Measurements from ENCODE around the gene UNC79.
"Not testable (repeated sequence)": the region's sequence is repeated elsewhere in the genome, so short reads cannot be mapped to it uniquely, and the experiment has no call there.

Gene UNC79

GRCh38 chr14:93490001-93490400 is 59.3 kb downstream of the UNC79 start:
- H3K27ac ChIP-seq (ENCODE audit: insufficient read depth, low read depth, low read length, poor library complexity, severe bottlenecking) = no peak overlapping the region
- no peaks in the 10 kb centered on the region for H3K27me3 ChIP-seq (ENCODE audit: control insufficient read depth, insufficient read depth, low read length, poor library complexity, severe bottlenecking)
- H3K4me1 ChIP-seq (ENCODE audit: control insufficient read depth, insufficient read depth, low read length) = no peaks in the 10 kb centered on the region
- H3K4me3 ChIP-seq (ENCODE audit: insufficient read depth, low read depth, low read length) = no peak overlapping the region
- no peaks in the 10 kb centered on the region for H3K36me3 ChIP-seq (ENCODE audit: control insufficient read depth, insufficient read depth, low read length)
- no peaks in the 10 kb centered on the region for H3K9me3 ChIP-seq (ENCODE audit: control insufficient read depth, low read length)
- WGBS, 2 experiments = 91 to 95% methylated on average over 1 of the region's 1 CpG

DNA sequence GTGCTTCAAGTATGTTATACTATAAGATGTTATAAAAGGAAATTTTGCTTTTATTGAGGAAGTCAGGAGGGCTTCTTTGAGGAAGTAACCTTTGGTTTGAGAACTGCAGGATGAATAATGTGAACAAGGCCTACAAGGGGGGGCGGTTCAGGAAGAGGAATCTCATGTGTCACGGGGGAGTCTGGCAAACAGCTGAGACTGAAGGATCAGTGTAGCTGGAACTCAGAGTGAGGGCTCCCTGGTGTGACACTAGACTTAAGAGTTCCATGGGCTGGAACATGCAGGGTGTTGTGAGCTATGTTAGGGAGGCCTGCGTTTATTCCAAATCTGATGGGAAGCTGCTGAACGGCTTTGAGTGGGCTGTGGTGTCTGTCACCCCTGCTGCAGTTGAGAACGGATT is 62.3 kb downstream of the UNC79 start:
- no peak overlapping the region for H3K27ac ChIP-seq (ENCODE audit: insufficient read depth, low read depth, low read length, poor library complexity, severe bottlenecking)
- WGBS, 2 experiments = 85 to 88% methylated on average over 5 of the region's 5 CpGs
- no peaks in the 10 kb centered on the region for H3K36me3 ChIP-seq (ENCODE audit: control insufficient read depth, insufficient read depth, low read length)
- H3K4me1 ChIP-seq (ENCODE audit: control insufficient read depth, insufficient read depth, low read length) = no peaks in the 10 kb centered on the region
- H3K27me3 ChIP-seq (ENCODE audit: control insufficient read depth, insufficient read depth, low read length, poor library complexity, severe bottlenecking) = no peaks in the 10 kb centered on the region
- no peaks in the 10 kb centered on the region for H3K9me3 ChIP-seq (ENCODE audit: control insufficient read depth, low read length)
- no peak overlapping the region for H3K4me3 ChIP-seq (ENCODE audit: insufficient read depth, low read depth, low read length)

DNA sequence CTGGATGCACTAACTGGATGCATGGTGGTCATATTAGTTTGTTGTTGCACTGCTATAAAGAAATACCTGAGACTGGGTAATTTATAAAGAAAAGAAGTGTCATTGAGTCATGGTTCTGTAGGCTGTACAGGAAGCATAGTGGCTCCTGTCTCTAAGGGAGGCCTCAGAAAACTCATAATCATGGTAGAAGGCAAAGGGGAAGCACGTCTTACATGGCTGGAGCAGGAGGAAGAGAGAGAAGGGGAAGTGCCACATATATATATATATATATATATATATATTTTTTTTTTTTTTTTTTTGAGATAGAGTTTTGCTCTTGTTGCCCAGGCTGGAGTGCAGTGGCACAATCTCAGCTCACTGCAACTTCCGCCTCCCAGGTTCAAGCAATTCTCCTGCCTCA is 62.9 kb downstream of the UNC79 start:
- not testable (repeated sequence) for H3K4me3 ChIP-seq (ENCODE audit: insufficient read depth, low read depth, low read length); H3K36me3 ChIP-seq (ENCODE audit: control insufficient read depth, insufficient read depth, low read length); H3K4me1 ChIP-seq (ENCODE audit: control insufficient read depth, insufficient read depth, low read length); H3K27ac ChIP-seq (ENCODE audit: insufficient read depth, low read depth, low read length, poor library complexity, severe bottlenecking); H3K27me3 ChIP-seq (ENCODE audit: control insufficient read depth, insufficient read depth, low read length, poor library complexity, severe bottlenecking); H3K9me3 ChIP-seq (ENCODE audit: control insufficient read depth, low read length)
- 80% methylated on average over 1 of the region's 2 CpGs for WGBS, 2 experiments

DNA sequence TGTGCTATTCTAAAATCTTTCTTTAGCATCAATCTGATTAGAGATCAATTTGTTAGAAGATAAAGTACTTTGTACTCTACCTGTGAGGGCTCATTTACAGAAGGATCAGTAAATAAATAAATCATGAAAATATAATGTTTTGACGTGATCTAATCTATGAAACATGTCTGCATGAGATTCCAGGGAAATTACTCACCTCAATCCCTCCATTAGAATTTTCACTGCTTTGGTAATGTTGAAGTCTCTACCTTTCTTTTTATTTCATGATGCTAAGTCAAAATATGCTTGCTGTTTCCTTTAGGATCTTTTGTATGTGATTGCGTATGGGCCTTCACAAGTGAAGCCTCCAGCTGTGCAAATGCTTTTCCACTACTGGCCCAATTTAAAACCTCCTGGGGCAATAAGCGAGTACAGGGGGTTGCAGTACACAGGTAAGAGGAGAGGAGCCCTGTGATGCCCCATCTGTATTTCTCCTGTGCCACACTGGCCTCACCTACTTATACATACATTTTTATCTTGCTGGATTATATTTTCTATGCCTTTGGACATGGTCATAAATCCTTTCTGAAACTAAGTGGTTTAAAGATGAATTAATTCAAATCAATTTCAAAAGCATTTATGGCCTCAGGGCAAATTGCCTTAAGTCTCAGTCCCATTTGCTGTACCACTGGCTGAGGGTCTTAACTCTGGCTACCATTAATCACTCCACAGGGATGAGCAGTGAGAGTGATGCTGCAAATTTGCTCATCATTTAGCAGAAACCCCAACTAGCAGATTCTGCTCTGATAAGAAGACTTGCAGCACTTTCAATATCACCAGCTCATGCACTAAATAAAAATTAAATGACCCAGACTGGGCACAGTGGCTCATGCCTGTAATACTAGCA is 66.4 kb downstream of the UNC79 start:
- Histone ChIP-seq H3K9me3 (ENCODE audit: control insufficient read depth, low read length) (no peaks in the 10 kb centered on the region), H3K4me3 (ENCODE audit: insufficient read depth, low read depth, low read length) (no peak overlapping the region), H3K36me3 (ENCODE audit: control insufficient read depth, insufficient read depth, low read length) (no peaks in the 10 kb centered on the region), H3K27me3 (ENCODE audit: control insufficient read depth, insufficient read depth, low read length, poor library complexity, severe bottlenecking) (no peaks in the 10 kb centered on the region), H3K4me1 (ENCODE audit: control insufficient read depth, insufficient read depth, low read length) (no peaks in the 10 kb centered on the region), H3K27ac (ENCODE audit: insufficient read depth, low read depth, low read length, poor library complexity, severe bottlenecking) (no peak overlapping the region)
- 88 to 95% methylated on average over 2 to 3 of the region's 3 CpGs for WGBS, 2 experiments

GRCh38 chr14:93510056-93510455 is 79.3 kb downstream of the UNC79 start:
- H3K4me1 ChIP-seq (ENCODE audit: control insufficient read depth, insufficient read depth, low read length) = no peaks in the 10 kb centered on the region
- 86 to 87% methylated on average over 1 of the region's 1 CpG for WGBS, 2 experiments
- H3K4me3 ChIP-seq (ENCODE audit: insufficient read depth, low read depth, low read length) = no peak overlapping the region
- no peaks in the 10 kb centered on the region for H3K27me3 ChIP-seq (ENCODE audit: control insufficient read depth, insufficient read depth, low read length, poor library complexity, severe bottlenecking)
- no peak overlapping the region for H3K27ac ChIP-seq (ENCODE audit: insufficient read depth, low read depth, low read length, poor library complexity, severe bottlenecking)
- H3K9me3 ChIP-seq (ENCODE audit: control insufficient read depth, low read length) = no peaks in the 10 kb centered on the region
- H3K36me3 ChIP-seq (ENCODE audit: control insufficient read depth, insufficient read depth, low read length) = no peaks in the 10 kb centered on the region

DNA sequence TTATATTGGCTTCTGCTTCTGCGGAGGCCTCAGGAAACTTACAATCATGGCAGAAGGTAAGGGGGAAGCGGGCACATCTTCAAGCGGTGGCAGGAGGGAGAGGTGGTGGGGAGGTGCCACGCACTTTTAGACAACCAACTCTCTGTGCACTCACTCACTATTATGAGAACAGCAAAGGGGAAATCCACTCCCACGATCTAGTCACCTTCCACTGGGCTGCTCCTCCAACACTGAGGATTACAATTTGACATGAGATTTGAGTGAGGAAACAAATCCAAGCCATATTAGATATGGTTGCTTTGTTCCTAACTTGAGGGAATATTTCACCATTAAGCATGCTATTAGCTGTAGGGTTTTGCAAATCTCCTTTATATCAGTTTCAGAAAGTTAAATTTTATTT is 80.3 kb downstream of the UNC79 start:
- WGBS, 2 experiments = 96% methylated on average over 5 of the region's 5 CpGs
- Histone ChIP-seq H3K36me3 (ENCODE audit: control insufficient read depth, insufficient read depth, low read length) (no peaks in the 10 kb centered on the region), H3K27me3 (ENCODE audit: control insufficient read depth, insufficient read depth, low read length, poor library complexity, severe bottlenecking) (no peaks in the 10 kb centered on the region), H3K27ac (ENCODE audit: insufficient read depth, low read depth, low read length, poor library complexity, severe bottlenecking) (no peak overlapping the region), H3K9me3 (ENCODE audit: control insufficient read depth, low read length) (no peaks in the 10 kb centered on the region), H3K4me3 (ENCODE audit: insufficient read depth, low read depth, low read length) (no peak overlapping the region), H3K4me1 (ENCODE audit: control insufficient read depth, insufficient read depth, low read length) (no peaks in the 10 kb centered on the region)

GRCh38 chr14:93520053-93520607 is 89.4 kb downstream of the UNC79 start:
- Histone ChIP-seq H3K36me3 (ENCODE audit: control insufficient read depth, insufficient read depth, low read length) (no peaks in the 10 kb centered on the region), H3K27me3 (ENCODE audit: control insufficient read depth, insufficient read depth, low read length, poor library complexity, severe bottlenecking) (no peaks in the 10 kb centered on the region), H3K9me3 (ENCODE audit: control insufficient read depth, low read length) (peaks cover 15% of the 10 kb centered on the region), H3K27ac (ENCODE audit: insufficient read depth, low read depth, low read length, poor library complexity, severe bottlenecking) (no peak overlapping the region), H3K4me1 (ENCODE audit: control insufficient read depth, insufficient read depth, low read length) (no peaks in the 10 kb centered on the region), H3K4me3 (ENCODE audit: insufficient read depth, low read depth, low read length) (no peak overlapping the region)
- 88 to 96% methylated on average over 2 to 3 of the region's 3 CpGs for WGBS, 2 experiments

DNA sequence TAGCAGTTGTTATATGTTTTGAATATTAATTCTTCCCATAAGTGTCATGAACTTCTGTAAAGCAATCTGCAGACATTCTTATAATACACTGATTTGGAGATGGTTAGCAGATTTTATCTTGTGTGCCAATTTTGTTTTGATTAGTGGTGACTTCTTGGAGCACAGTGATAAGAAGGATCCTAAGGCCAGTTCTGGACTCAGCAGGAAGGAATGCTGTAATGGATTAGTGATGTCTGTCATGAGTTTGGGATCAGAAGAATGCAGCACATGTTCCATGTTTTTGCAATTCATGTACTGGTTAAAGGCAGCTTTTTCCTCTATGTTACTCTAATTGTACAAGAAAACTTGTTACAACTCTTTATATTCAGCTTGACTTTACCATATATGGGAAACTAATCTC is 91.5 kb downstream of the UNC79 start:
- Histone ChIP-seq H3K4me1 (ENCODE audit: control insufficient read depth, insufficient read depth, low read length) (no peaks in the 10 kb centered on the region), H3K4me3 (ENCODE audit: insufficient read depth, low read depth, low read length) (no peak overlapping the region), H3K9me3 (ENCODE audit: control insufficient read depth, low read length) (peaks cover 13% of the 10 kb centered on the region), H3K27me3 (ENCODE audit: control insufficient read depth, insufficient read depth, low read length, poor library complexity, severe bottlenecking) (no peaks in the 10 kb centered on the region), H3K27ac (ENCODE audit: insufficient read depth, low read depth, low read length, poor library complexity, severe bottlenecking) (no peak overlapping the region), H3K36me3 (ENCODE audit: control insufficient read depth, insufficient read depth, low read length) (no peaks in the 10 kb centered on the region)

DNA sequence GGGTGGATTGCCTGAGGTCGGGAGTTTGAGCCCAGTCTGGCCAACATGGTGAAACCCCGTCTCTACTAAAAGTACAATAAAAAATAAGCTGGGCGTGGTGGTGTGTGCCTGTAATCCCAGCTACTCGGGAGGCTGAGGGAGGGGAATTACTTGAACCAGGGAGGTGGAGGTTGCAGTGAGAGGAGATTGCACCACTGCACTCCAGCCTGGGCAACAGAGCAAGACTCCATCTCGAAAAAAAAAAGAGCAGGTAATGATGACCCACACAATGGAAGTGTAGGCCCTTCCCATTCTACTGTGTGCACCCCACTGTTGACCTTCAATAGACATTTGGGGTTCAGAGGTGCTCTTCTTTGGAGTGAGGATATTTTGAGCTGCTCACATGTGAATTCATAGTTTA is 94.5 kb downstream of the UNC79 start:
- WGBS, 2 experiments = 96% methylated on average over 5 of the region's 5 CpGs
- not testable (repeated sequence) for H3K4me1 ChIP-seq (ENCODE audit: control insufficient read depth, insufficient read depth, low read length); H3K9me3 ChIP-seq (ENCODE audit: control insufficient read depth, low read length); H3K27ac ChIP-seq (ENCODE audit: insufficient read depth, low read depth, low read length, poor library complexity, severe bottlenecking); H3K36me3 ChIP-seq (ENCODE audit: control insufficient read depth, insufficient read depth, low read length); H3K4me3 ChIP-seq (ENCODE audit: insufficient read depth, low read depth, low read length); H3K27me3 ChIP-seq (ENCODE audit: control insufficient read depth, insufficient read depth, low read length, poor library complexity, severe bottlenecking)

DNA sequence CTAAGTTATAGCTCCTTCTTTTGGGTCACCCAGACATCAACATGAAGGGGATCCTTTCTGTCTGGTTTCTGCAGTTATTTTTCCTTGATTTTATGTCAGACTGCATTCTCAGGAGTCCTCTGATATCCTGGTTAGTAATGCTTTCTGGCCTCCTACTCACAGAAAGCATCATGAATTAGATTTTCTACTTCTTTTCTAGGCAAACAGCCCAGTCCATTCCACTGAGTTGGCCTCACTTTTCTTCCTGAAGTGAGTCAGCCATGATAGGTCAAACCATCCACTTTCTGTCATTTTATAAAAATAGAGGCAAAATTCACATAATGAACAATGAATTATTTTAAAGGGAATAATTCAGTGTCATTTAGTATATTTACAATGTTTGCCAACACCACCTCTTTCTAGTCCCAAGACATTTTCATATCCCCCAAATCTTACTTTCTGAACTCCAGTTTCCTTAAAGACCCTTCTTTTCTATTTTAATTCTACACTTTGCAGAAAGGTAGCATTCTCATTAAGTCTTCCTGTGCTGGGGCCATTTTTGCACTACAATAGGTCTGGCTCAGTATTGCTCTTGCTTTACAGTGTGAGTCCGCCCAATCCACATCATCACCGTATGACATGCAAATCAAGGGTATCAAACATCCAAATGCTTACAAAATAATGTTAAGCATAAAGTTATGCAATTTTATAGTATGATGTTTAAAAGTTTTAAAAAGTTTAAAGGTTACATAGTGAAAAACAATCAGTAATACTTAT is 95.1 kb downstream of the UNC79 start:
- Histone ChIP-seq H3K27ac (ENCODE audit: insufficient read depth, low read depth, low read length, poor library complexity, severe bottlenecking) (no peak overlapping the region), H3K4me3 (ENCODE audit: insufficient read depth, low read depth, low read length) (no peak overlapping the region), H3K9me3 (ENCODE audit: control insufficient read depth, low read length) (peaks cover 3% of the 10 kb centered on the region), H3K27me3 (ENCODE audit: control insufficient read depth, insufficient read depth, low read length, poor library complexity, severe bottlenecking) (no peaks in the 10 kb centered on the region), H3K36me3 (ENCODE audit: control insufficient read depth, insufficient read depth, low read length) (no peaks in the 10 kb centered on the region), H3K4me1 (ENCODE audit: control insufficient read depth, insufficient read depth, low read length) (no peaks in the 10 kb centered on the region)
- 86 to 89% methylated on average over 1 to 2 of the region's 2 CpGs for WGBS, 2 experiments

Measured in ectodermal cell (in vitro differentiated cells).